KMS-11 (cell line): ENCODE measurements around the gene DPH2.

Experiments used
- H2AFZ ChIP-seq: fragments of 200-600 bp; sonication (generic); 2 replicates; pipeline ENCODE4 v1.6.1; 2016; ENCODE audit warnings: antibody characterized with exemption, mixed run types, low read depth
- H3K27ac ChIP-seq: fragments of 200-600 bp; sonication (generic); 2 replicates; pipeline ENCODE4 v1.6.1; 2016; ENCODE audit warnings: mild to moderate bottlenecking, mixed run types
- H3K27me3 ChIP-seq: fragments of 200-600 bp; sonication (generic); 2 replicates; pipeline ENCODE4 v1.6.1; 2017; ENCODE audit warnings: mild to moderate bottlenecking, low read depth, mixed run types, moderate library complexity; ENCODE audit not compliant: insufficient read depth
- H3K36me3 ChIP-seq: fragments of 200-600 bp; sonication (generic); 2 replicates; pipeline ENCODE4 v1.6.1; 2017; ENCODE audit warnings: mild to moderate bottlenecking, mixed run types; ENCODE audit not compliant: insufficient read depth
- H3K4me1 ChIP-seq: fragments of 200-600 bp; sonication (generic); 2 replicates; pipeline ENCODE4 v1.6.1; 2016; ENCODE audit warnings: mild to moderate bottlenecking, low read depth, mixed run types; ENCODE audit not compliant: poor library complexity, severe bottlenecking
- H3K4me2 ChIP-seq: fragments of 200-600 bp; sonication (generic); 2 replicates; pipeline ENCODE4 v1.7.0; 2016; ENCODE audit warnings: mild to moderate bottlenecking, mixed run types
- H3K4me3 ChIP-seq: fragments of 200-600 bp; sonication (generic); IDR thresholded peaks from 2 replicates; pipeline ENCODE4 v1.6.1; 2017; ENCODE audit warnings: low read depth, low read length, mixed read lengths; ENCODE audit not compliant: insufficient read depth
- H3K79me2 ChIP-seq: fragments of 200-600 bp; sonication (generic); 2 replicates; pipeline ENCODE4 v1.6.1; 2016; ENCODE audit warnings: low read depth, mixed run types; ENCODE audit not compliant: insufficient read depth
- H3K9ac ChIP-seq: fragments of 200-600 bp; sonication (generic); 2 replicates; pipeline ENCODE4 v1.6.1; 2016; ENCODE audit warnings: mild to moderate bottlenecking, mixed run types
- H4K20me1 ChIP-seq: fragments of 200-600 bp; sonication (generic); 2 replicates; pipeline ENCODE4 v1.6.1; 2016; ENCODE audit warnings: mild to moderate bottlenecking, mixed run types; ENCODE audit not compliant: insufficient read depth
- TF ChIP-seq, protein P1 (sequence below): fragments of 200-600 bp; sonication (generic); conservative IDR thresholded peaks from 2 replicates; pipeline ENCODE4 v1.6.1; 2017; ENCODE audit warnings: low read depth, mild to moderate bottlenecking, antibody characterized with exemption, low read length, moderate library complexity, mixed read lengths

DPH2 gene

DNA sequence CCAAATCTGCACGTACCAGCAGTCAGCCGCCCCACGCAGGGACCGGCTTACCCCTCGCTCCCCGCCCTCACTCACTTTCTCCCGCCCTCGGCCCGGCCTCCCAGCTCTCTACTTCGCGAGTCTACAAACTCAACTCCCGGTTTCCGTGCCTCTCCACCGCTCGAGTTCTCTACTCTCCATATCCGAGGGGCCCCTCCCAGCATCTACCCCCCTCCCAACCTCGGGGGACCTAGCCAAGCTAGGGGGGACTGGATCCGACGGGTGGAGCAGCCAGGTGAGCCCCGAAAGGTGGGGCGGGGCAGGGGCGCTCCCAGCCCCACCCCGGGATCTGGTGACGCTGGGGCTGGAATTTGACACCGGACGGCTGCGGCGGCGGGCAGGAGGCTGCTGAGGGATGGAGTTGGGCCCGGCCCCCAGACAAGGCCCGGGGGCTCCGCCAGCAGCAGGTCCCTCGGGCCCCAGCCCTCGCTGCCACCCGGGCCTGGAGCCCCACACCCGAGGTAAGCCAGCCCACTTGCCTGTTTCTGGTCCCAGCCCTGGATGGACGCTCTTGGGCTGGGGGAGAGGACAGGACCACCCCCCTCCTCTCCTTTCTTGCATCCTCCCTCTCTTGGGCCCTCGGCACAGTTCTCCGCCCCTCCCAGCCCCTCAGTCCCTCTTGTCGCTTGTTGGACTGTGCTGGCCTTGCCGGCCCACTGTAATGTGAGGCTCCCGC is 36.3 kb upstream of the DPH2 start, which contains the start of gene ARTN:
ARTN (plus strand) TSS at position 416 of the 715 bp plus-strand sequence. CDS start 1,856 bp downstream, outside the sequence.
- Histone ChIP-seq H3K27ac (no peak within 1 kb of the TSS), H3K27me3 (no peaks in the 10 kb centered on the region), H3K36me3 (no peaks in the 10 kb centered on the region), H3K9ac (no peak within 1 kb of the TSS), H3K4me3 (no peak within 1 kb of the TSS), H4K20me1 (no peaks in the 10 kb centered on the region), H3K4me2 (peak within 1 kb of the TSS; percentile 56; the same call in 1 of the 2 replicates), H3K4me1 (peaks cover 52% of the 10 kb centered on the region), H3K79me2 (no peaks in the 10 kb centered on the region), H2AFZ (no peak within 1 kb of the TSS)
- TF ChIP-seq, protein P1, sequence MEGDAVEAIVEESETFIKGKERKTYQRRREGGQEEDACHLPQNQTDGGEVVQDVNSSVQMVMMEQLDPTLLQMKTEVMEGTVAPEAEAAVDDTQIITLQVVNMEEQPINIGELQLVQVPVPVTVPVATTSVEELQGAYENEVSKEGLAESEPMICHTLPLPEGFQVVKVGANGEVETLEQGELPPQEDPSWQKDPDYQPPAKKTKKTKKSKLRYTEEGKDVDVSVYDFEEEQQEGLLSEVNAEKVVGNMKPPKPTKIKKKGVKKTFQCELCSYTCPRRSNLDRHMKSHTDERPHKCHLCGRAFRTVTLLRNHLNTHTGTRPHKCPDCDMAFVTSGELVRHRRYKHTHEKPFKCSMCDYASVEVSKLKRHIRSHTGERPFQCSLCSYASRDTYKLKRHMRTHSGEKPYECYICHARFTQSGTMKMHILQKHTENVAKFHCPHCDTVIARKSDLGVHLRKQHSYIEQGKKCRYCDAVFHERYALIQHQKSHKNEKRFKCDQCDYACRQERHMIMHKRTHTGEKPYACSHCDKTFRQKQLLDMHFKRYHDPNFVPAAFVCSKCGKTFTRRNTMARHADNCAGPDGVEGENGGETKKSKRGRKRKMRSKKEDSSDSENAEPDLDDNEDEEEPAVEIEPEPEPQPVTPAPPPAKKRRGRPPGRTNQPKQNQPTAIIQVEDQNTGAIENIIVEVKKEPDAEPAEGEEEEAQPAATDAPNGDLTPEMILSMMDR: no peak

DNA sequence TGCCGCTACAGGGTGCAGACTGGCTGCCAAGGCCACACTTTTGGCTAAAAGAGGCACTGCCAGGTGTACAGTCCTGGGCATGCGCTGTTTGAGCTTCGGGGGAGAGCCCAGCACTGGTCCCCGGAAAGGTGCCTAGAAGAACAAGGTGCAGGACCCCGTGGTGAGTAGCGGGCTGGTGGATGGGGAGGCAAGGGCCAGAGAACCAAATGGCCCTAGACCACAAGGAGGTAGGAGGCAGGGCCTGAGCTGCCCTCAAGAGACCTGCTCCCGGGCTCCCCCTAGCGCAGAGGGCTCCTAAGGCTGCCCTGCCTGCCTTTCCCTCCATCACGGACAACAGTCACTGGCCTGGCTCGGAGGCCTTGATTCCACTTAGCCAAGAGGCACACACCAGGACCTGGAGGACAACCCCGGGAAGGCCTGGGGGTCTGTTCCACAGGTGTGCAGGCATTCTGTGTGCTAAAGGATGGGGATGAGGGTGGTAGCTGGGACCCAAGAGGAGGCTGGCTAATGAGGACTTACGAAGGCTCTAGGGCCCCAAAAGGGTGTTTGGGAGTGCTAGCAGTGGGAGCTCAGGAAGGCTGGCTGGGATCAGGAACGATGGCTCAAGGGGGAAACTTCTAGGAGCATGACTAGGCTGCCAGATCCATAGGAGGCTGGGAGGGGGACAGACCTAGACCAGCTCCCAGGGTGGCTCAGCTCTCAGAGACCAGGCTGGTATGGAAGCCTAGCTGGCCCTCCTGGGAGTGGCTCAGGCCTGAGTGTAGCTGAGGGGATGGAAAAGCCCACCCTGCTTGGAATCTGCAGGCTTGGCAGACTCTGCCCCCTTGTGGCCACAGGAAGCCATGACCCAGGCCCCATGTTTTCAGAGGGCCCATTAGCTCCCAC is 35.5 kb upstream of the DPH2 start:
- no peaks in the 10 kb centered on the region for H3K79me2 ChIP-seq
- H3K36me3 ChIP-seq: no peaks in the 10 kb centered on the region
- no peak overlapping the region for H3K9ac ChIP-seq
- no peaks in the 10 kb centered on the region for H3K27me3 ChIP-seq
- no peak overlapping the region for H3K27ac ChIP-seq
- no peaks in the 10 kb centered on the region for H4K20me1 ChIP-seq
- H2AFZ ChIP-seq: no peak overlapping the region
- H3K4me1 ChIP-seq: peaks cover 52% of the 10 kb centered on the region
- peak overlapping the region; percentile 33; the same call in 1 of the 2 replicates for H3K4me2 ChIP-seq
- TF ChIP-seq, protein P1: peak; percentile 92
- no peak overlapping the region for H3K4me3 ChIP-seq

DNA sequence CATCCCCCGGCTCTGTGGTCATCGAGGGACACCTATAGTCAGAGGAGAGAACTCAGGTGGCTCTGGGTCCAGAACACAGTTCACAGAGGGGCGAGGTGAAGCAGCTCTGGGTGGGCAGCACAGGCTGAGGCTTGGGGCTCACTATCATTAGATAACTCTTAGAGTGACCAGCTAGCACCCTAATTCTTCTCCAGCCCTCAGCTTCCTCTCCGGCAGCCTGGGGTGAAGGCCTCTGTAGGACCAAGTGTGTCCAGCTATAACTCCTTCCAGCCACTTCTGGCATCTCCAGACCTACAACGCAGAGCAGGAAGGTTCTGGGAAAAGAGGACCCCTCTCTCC is 34.9 kb upstream of the DPH2 start:
- no peak overlapping the region for H3K4me2 ChIP-seq
- H2AFZ ChIP-seq: no peak overlapping the region
- no peaks in the 10 kb centered on the region for H3K27me3 ChIP-seq
- H3K4me3 ChIP-seq: no peak overlapping the region
- H3K36me3 ChIP-seq: no peaks in the 10 kb centered on the region
- H3K79me2 ChIP-seq: no peaks in the 10 kb centered on the region
- H4K20me1 ChIP-seq: no peaks in the 10 kb centered on the region
- H3K27ac ChIP-seq: no peak overlapping the region
- peaks cover 46% of the 10 kb centered on the region for H3K4me1 ChIP-seq
- H3K9ac ChIP-seq: no peak overlapping the region
- TF ChIP-seq, protein P1: no peak; the same call in 1 of the 2 replicates

DNA sequence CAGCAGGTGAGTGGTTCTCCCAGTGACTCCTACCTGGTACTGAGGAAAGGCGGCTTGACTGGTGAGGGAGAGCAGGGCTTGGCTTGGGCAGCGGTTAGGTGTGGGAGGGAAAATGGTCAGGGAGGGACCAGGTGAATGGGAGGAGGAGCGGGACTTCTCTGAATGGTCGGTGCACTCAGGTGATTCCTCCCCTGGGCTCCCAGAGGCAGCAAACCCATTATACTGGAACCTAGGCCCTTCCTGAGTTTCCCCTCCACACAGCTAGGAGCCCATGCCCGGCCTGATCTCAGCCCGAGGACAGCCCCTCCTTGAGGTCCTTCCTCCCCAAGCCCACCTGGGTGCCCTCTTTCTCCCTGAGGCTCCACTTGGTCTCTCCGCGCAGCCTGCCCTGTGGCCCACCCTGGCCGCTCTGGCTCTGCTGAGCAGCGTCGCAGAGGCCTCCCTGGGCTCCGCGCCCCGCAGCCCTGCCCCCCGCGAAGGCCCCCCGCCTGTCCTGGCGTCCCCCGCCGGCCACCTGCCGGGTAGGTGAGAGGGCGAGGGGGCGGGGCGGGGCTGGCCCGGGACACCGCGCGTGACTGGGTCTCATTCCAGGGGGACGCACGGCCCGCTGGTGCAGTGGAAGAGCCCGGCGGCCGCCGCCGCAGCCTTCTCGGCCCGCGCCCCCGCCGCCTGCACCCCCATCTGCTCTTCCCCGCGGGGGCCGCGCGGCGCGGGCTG is 33.9 kb upstream of the DPH2 start:
- Histone ChIP-seq H3K79me2 (no peaks in the 10 kb centered on the region), H3K4me2 (no peak overlapping the region), H3K4me3 (no peak overlapping the region), H3K27me3 (no peaks in the 10 kb centered on the region), H2AFZ (no peak overlapping the region), H3K9ac (no peak overlapping the region), H3K4me1 (peaks cover 37% of the 10 kb centered on the region), H4K20me1 (no peaks in the 10 kb centered on the region), H3K36me3 (no peaks in the 10 kb centered on the region), H3K27ac (no peak overlapping the region)
- TF ChIP-seq, protein P1: no peak
